Stimulated activated CD4-positive, alpha-beta T cell treated with anti-CD3 and anti-CD28 coated beads, TNF-alpha, amount 100 ng/mL, for 24 hours (primary cell): ENCODE measurements around the gene ME3.
"Not testable (repeated sequence)": the region's sequence is repeated elsewhere in the genome, so short reads cannot be mapped to it uniquely, and the experiment has no call there.

Experiments used
- DNase-seq, 3 experiments: peaks; one replicate each; pipeline ENCODE4 v3.0.0-alpha.2; 2020; ENCODE audit warnings: low read depth in 3 of 3

Gene ME3

GRCh38 chr11:86558841-86559240, 113.6 kb downstream of the ME3 start:
- DNase-seq, result no peak

- no peak for DNase-seq
These were observed 114.2 kb downstream of the ME3 start for GRCh38 chr11:86558207-86558606.

GRCh38 chr11:86555866-86556265, 116.5 kb downstream of the ME3 start:
- DNase-seq, result no peak

GRCh38 chr11:86555401-86555800, 117.0 kb downstream of the ME3 start:
- no peak for DNase-seq

DNA sequence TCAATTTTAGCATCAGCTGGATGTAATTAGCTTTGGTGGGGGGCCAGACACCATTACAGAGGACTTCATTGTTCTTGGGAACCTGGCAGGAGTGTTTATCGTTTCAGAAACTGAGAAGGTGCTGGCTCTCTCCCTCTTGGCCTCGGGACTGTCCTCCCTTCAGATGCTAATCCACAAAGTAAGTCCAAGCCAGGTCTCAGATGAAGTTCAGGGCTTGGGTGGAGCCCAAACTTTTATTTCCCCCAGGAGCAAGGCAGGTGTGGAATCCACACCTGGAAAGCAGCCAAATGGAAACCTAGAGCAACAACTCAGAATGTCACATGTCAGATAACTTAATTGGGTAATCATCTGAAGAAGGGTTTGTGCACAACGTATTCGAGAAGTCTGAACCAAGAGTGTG, 119.2 kb downstream of the ME3 start:
- no peak for DNase-seq

GRCh38 chr11:86551288-86552092, 120.9 kb downstream of the ME3 start:
- DNase-seq, result no peak

- DNase-seq, result no peak
These were observed 121.7 kb downstream of the ME3 start for GRCh38 chr11:86550757-86551156.

DNA sequence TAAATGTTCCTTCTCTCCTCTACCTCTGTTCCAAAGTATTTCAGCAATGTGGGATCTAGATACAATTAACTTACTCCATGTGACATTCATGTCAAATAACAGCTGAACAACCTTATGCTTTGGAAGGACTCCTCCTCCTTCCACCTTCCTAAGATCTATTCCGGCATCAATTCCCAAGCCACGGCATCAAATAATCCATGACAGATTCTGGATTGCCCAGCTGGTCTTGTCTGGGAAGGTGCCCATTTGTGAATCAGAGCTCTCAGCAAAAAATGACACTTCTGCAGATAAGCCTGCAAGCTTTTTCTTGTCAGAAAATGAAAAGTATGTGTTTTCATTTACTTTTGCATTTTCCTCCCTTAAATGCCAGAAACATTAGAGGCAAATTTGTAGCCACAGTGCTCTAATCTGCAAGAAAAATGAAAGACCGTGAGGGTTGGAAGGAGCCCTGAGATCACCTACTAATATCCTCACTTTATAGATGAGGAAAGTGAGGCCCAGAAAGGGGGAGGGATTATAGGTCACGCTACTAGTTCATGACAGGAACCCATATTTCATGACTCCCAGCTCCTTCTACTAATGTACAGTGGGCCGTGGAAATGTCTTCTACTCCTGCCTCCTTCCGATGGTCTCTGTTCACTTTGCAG, 124.0 kb downstream of the ME3 start:
- DNase-seq, result no peak

- DNase-seq, result no peak
These were observed 124.7 kb downstream of the ME3 start for GRCh38 chr11:86547727-86548126.

DNA sequence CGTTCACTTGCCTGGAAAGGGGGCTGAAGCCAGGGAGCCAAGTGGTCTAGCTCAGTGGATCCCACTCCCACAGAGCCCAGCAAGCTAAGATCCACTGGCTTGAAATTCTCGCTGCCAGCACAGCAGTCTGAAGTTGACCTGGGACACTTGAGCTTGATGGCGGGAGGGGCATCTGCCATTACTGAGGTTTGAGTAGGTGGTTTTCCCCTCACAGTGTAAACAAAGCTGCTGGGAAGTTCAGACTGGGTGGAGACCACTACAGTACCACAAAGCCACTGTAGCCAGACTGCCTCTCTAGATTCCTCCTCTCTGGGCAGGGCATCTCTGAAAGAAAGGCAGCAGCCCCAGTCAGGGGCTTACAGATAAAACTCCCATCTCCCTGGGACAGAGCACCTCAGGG, 131.1 kb downstream of the ME3 start:
- DNase-seq, result not testable (repeated sequence)

- no peak for DNase-seq
These were observed 134.2 kb downstream of the ME3 start for GRCh38 chr11:86538223-86538548.

DNA sequence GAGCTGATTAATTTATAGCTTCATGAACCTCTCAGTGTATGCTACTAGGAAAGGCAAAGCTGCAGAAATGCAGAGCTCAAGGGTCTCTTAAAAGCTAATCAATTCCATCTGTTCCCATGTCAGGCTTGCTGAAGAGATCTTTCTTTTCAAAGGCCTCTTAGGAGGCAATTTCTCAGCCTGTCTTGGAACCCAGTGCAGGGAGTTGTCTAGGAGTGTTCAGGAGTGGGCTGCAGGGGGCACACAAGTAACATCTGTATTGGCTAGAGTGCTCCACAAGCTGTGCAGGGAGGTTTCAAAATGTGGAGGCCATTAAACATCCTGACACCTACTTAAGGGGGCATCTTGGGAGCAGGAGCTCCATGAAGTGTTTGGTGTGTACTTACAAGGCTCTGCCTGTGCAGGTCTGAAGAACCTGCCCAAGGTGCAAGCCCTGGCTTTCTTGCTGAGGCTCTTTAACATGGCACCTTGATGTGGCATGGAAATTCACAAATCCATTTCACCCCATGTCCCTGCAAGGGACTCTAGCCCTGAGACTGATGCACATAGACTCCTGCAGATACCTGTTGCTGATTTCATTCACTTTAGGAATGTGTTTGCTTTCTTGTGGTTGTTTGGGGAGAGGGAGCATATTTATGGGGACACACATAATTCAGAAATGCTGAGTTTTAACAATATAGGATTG, 134.7 kb downstream of the ME3 start:
- DNase-seq, result no peak

GRCh38 chr11:86535773-86536172, 136.6 kb downstream of the ME3 start:
- DNase-seq, result no peak

GRCh38 chr11:86524620-86525352, 147.6 kb downstream of the ME3 start:
- DNase-seq, result no peak

- no peak for DNase-seq
These were observed 148.4 kb downstream of the ME3 start for GRCh38 chr11:86523738-86524619.

DNA sequence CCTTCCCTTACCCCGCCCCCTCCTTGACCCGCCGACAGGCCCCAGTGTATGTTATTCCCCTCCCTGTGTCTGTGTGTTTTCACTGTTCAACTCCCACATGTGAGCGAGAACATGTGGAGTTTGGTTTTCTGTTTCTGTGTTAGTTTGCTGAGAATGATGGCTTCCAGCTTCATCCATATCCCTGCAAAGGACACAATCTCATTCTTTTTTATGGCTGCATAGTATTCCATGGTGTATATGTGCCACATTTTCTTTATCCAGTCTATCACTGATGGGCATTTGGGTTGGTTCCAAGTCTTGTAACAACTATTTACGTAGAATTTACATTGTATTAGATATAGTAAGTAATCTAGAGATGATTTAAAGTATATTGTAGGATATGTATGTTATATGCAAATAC, 149.9 kb downstream of the ME3 start:
- DNase-seq, result not testable (repeated sequence)

DNA sequence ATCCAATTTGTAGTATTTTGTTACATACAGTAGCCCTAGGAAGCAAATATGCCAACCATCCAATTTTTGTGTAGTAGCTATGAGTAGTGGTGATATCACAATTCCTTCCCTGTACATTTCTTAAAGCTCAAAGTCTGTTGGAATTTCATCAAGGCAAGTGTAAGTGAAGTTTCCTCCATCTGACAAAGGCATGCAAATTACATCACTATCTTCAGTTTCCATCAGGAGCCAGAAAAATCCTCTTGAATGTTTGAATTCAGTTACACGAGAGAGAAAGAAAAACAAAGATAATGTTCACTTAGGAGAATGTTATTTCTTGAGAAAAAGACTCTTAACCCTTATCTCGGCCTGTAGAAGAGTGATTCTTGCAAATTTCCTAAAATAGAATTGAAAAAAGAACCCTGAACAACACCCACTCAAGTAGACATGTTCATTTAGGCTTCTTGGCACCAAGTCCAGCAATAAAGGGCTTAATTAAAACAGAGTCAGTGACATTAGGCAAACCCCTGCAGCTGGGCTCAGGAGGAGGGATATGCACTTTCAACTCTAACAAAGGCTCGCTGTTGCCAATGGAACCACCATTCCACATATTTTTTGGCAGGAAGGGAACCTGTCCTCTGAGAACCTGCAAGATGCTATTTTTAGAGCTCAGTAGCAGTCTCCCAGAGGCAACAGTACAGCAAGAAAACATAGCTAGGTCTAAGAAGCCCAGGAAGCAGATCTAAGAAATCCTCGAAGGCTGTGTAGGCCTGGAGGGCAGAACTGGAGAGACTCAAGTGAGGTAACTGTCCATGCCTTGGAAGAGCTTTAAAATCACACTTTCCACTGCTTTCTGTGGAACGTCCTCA, 153.1 kb downstream of the ME3 start:
- no peak for DNase-seq

DNA sequence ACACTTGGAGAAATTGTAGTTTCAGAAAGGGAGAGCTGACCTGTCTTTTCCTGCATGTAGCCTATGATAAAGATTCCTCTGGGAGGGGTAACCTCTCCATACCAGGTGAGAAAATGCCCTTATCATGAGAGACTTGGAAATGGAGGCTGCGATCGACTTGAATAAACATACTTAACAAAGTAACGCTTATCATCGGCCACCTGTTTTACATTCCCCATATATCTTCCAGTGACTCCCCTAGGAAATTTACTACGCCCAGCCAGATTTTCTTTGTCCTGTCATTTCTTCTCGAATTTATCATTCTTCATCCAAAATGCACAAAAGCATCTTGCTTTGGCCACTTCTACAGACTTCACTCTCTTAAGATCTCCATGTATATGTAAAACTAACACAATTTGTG, 154.2 kb downstream of the ME3 start:
- no peak for DNase-seq

GRCh38 chr11:86517557-86517956, 154.9 kb downstream of the ME3 start:
- DNase-seq, result no peak

- DNase-seq, result no peak
These were observed 156.9 kb downstream of the ME3 start for GRCh38 chr11:86515297-86516094.
